HUES48 (cell line): Measurements from ENCODE around the gene TREML1.

Experiments
- H3K27ac ChIP-seq: one replicate; pipeline ENCODE4 v1.7.0; 2013; ENCODE audit warnings: low read depth, low read length, inconsistent platforms
- H3K27me3 ChIP-seq: 2 replicates; pipeline ENCODE4 v1.6.1; 2013; ENCODE audit warnings: mild to moderate bottlenecking, low read length; ENCODE audit not compliant: control insufficient read depth, insufficient read depth
- H3K36me3 ChIP-seq: 2 replicates; pipeline ENCODE4 v1.6.1; 2013; ENCODE audit warnings: low read length; ENCODE audit not compliant: control insufficient read depth, insufficient read depth
- H3K4me1 ChIP-seq: 2 replicates; pipeline ENCODE4 v1.6.1; 2013; ENCODE audit warnings: mild to moderate bottlenecking, low read length; ENCODE audit not compliant: control insufficient read depth, insufficient read depth
- H3K4me3 ChIP-seq: 2 replicates; pipeline ENCODE4 v1.5.1; 2013; ENCODE audit warnings: mild to moderate bottlenecking, low read depth, low read length
- H3K9ac ChIP-seq: 2 replicates; pipeline ENCODE4 v1.6.1; 2013; ENCODE audit warnings: mild to moderate bottlenecking, low read depth, low read length, moderate library complexity
- H3K9me3 ChIP-seq: 2 replicates; pipeline ENCODE4 v1.6.1; 2013; ENCODE audit warnings: low read length; ENCODE audit not compliant: control insufficient read depth, insufficient read depth

Gene TREML1

DNA sequence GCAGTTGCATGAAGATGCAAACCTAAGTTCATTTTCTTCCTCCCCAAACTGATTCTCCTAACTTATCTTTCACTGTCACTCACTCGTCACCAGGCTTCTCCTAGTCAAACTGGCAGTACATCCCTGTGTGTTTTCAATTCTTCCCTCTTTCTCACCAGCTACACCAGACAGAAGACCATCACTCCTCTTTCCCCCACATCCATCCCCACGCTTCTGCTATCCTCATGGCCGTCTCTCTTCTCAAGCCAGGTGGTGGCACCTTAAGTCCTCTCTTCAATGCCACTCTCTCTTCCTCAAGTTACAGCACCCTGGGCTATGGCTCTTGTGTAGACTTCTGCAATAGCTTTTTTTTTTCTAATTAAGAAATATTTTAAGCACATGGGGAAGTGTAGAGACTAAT is 23.1 kb upstream of the TREML1 start:
- Histone ChIP-seq H3K9ac (no peak overlapping the region), H3K27ac (no peak overlapping the region), H3K9me3 (no peaks in the 10 kb centered on the region), H3K36me3 (no peaks in the 10 kb centered on the region), H3K27me3 (no peaks in the 10 kb centered on the region), H3K4me1 (0 out of 2 replicates have a peak, but pooled peaks cover 3% of the 10 kb centered on the region), H3K4me3 (no peak overlapping the region)

DNA sequence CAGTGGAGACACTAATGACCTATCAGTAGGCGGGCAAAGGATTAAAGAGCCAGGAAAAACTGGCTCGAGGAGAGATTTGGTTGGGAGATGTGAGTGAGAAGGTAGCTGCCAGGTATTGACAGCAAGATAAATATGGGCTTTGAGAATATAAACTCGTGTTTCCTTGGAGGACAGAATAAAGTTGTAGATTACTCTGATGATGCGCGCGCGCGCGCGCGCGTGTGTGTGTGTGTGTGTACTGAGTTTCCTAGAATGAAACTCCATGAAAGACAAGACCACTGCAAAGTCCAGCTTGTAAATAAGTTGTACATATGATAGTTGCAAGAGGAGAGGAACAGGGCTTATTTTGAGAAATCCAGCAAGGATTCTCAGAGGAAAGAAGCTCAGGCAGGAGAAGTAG is 22.0 kb upstream of the TREML1 start:
- Histone ChIP-seq H3K4me3 (no peak overlapping the region), H3K36me3 (no peaks in the 10 kb centered on the region), H3K27ac (no peak overlapping the region), H3K4me1 (peaks cover 5% of the 10 kb centered on the region), H3K9ac (no peak overlapping the region), H3K27me3 (no peaks in the 10 kb centered on the region), H3K9me3 (no peaks in the 10 kb centered on the region)

DNA sequence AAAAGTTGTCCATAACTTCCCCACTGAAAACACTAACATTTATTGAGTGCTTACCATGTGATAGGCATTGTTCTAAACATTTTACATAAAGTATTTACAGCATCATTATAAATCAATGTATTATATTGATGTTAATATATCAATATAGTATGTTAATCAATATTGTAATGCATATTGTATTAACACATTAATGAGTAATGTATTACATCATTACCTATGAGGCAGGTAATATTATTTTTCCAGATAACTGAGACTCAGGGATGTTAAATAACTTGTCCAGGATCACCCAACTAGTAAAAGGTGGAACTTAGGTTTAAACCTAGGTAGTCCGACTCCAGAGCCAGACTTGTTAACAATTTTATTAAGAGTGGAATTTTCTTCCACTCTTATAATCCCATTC is 20.9 kb upstream of the TREML1 start:
- Histone ChIP-seq H3K36me3 (no peaks in the 10 kb centered on the region), H3K9me3 (no peaks in the 10 kb centered on the region), H3K9ac (no peak overlapping the region), H3K27me3 (no peaks in the 10 kb centered on the region), H3K4me3 (no peak overlapping the region), H3K4me1 (peaks cover 16% of the 10 kb centered on the region), H3K27ac (no peak overlapping the region)

- no peaks in the 10 kb centered on the region for H3K27me3 ChIP-seq
- H3K27ac ChIP-seq: no peak overlapping the region
- peaks cover 16% of the 10 kb centered on the region for H3K4me1 ChIP-seq
- no peak overlapping the region for H3K4me3 ChIP-seq
- no peak overlapping the region for H3K9ac ChIP-seq
- no peaks in the 10 kb centered on the region for H3K9me3 ChIP-seq
- no peaks in the 10 kb centered on the region for H3K36me3 ChIP-seq
These were observed 20.5 kb upstream of the TREML1 start for GRCh38 chr6:41174610-41175009.

DNA sequence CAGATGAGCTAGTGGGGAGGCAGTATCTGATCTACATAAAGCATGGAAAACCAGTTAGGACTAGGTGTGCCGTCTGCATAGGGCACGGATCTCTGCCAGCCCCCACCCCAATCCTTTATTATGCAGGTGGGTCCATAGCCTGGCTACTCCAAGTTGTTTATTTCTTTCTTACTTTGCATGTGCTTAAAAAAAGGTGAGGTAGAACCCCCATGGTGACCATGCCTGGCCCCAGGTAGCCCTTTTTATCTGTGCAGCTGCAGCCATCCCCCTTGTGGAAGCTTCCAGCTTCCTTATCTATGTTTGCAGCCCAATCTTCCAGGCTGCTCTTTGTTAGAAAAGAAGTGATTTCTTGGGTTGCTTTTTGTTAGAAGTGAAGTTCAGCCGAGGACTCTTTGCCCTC is 17.8 kb upstream of the TREML1 start:
- Histone ChIP-seq H3K4me1 (peaks cover 16% of the 10 kb centered on the region), H3K27ac (peak overlapping the region; percentile 83), H3K9ac (0 out of 2 replicates have a peak overlapping the region, but pooled peaks have one; percentile 17), H3K36me3 (no peaks in the 10 kb centered on the region), H3K9me3 (no peaks in the 10 kb centered on the region), H3K4me3 (peak overlapping the region; percentile 12; the same call in 1 of the 2 replicates), H3K27me3 (no peaks in the 10 kb centered on the region)

DNA sequence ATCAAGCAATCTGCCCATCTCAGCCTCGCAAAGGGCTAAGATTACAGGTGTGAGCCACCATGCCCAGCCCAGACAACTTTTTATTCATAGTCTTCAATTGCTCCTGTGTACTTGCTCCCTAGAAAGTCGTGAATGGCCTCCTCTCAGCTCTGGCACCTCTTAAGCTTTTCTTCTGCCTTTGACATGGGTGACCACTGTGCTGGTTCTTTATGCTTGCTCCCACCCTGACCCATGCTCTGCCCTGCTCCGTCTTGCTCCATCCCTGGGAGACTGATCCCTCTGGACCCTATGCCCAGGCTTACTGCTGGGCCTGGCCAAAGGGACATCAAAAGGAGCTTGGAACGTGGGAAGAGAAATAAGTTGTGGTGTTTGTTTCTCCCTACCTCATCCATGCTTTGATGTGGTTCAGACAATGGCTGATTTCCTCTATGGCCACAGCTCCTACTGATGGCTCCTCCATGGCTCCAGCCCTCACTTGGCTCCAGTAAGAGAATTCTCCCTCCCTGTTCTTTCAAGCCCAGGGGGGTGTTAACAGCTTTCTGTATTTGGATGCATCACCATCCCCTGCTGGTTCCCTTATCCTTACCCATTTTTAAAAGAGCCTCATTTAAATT is 16.5 kb upstream of the TREML1 start:
- Histone ChIP-seq H3K4me1 (peaks cover 16% of the 10 kb centered on the region), H3K9me3 (no peaks in the 10 kb centered on the region), H3K27me3 (no peaks in the 10 kb centered on the region), H3K27ac (peak overlapping the region; percentile 83), H3K36me3 (no peaks in the 10 kb centered on the region), H3K4me3 (no peak overlapping the region), H3K9ac (no peak overlapping the region)

DNA sequence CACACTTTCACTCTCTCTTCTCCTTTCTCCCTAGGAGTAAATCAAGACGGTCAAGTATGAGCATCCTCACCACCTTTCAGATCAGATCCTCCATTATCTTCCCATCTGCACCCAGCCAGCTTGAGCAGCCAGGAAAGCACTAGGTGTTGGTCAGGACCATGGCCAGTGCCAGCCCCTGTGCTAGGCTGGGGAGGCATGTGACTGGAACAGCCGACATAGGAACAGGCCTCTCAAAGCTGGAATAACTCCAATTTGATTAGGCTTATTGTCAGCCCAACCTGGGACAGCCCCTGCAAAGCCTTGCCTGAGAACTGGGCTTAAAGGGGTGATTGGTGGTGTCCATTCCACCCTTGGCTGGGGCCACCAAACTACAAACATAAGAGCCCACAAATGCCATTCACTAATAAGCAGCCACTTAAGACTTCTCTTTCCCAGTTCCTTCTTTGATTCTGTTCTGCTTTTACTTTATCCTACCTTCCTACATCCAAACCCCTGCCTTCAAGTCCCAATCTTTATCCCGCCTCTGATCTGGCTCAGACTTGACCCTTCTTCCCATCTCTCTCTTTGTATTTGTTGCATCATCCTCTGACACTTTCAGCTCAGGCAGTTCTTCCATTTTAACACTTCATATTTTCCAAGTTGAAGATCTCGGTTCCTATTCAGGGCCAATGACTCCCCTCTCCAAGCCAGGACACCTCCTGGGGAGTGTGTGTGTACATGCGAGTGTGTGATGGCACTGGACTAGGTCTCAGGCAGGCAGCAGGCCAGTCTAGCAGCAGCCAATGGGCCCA is 13.2 kb upstream of the TREML1 start:
- Histone ChIP-seq H3K36me3 (no peaks in the 10 kb centered on the region), H3K9ac (no peak overlapping the region), H3K27me3 (no peaks in the 10 kb centered on the region), H3K27ac (no peak overlapping the region), H3K4me1 (peaks cover 16% of the 10 kb centered on the region), H3K4me3 (no peak overlapping the region), H3K9me3 (no peaks in the 10 kb centered on the region)

DNA sequence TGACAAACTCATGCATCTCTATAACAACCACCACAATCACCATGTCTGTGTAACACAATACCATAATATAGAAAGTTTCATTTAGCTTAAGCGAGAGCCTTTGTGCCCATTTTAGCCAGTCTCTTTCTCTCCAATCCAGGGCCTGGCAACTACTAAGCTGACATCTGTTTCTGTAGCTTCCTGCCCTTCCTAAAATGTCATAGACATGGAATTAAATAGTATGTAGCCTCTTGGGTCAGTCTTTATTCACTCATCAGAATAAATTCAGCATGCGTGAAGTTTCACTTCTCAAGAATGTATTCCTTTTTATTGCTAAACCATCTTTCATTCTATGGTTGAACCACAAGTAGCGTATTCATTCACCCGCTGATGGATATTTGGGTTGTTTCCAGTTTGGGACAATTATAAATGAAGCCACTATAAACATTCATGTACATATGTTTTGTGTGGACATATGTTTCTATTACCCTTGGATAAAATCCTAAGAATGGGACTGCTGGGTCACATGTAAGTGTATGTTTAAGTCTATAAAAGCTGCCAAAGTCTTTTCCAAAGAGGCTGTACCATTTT is 10.5 kb upstream of the TREML1 start:
- Histone ChIP-seq H3K36me3 (no peaks in the 10 kb centered on the region), H3K4me3 (no peak overlapping the region), H3K27me3 (no peaks in the 10 kb centered on the region), H3K4me1 (no peaks in the 10 kb centered on the region), H3K27ac (no peak overlapping the region), H3K9me3 (no peaks in the 10 kb centered on the region), H3K9ac (no peak overlapping the region)

DNA sequence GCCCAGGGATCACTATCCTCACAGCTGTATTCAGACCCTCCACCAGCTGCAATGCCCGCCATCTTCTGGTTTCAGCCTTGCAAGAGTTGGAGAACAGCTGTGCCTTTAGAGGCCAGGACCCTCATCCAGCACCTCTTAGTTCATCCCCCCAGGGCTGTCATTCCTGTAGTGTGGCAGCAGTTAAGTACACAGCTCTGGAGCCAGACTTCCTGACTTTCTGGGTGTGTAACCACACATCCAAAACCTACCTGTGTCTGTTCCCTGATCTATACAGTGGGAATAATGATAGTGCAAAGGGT is 9.2 kb upstream of the TREML1 start:
- H3K27me3 ChIP-seq: no peaks in the 10 kb centered on the region
- H3K9me3 ChIP-seq: no peaks in the 10 kb centered on the region
- no peak overlapping the region for H3K9ac ChIP-seq
- no peaks in the 10 kb centered on the region for H3K36me3 ChIP-seq
- no peak overlapping the region for H3K27ac ChIP-seq
- no peak overlapping the region for H3K4me3 ChIP-seq
- no peaks in the 10 kb centered on the region for H3K4me1 ChIP-seq

DNA sequence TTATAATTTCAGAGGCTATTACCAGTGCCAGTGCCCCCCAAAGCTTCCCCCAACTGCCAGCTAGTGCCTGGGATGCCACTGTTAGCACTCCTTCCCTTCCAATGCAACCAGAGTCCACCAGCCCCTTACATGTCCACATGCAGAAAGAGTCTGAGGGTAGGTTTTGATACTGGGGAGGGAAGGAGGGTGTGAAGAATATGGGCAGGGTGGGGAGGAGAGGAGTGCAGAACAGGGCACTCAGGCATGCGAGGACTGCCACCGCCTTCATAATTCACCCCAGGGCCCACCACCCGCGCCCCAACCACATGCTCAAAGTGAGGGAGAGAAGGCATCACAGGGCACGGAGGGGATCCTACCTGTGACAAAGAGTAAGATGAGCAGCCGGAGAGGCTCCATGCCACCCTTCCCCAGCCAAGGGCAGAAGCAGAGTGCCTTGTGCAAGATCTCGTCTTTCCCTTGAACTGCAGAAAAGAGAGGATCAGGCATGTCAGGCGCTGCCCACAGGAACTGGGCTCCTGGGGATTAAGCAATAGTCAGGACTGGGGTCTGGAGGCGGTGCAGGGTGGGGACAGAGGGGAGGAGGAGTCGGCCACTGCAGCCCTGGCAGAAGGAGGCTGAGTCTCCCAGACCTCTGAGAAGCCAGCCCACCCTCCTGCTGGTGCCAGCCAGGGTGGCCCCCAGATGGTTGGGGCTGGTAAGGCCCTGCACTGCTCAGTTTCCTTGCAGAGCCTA is 8.7 kb upstream of the TREML1 start, which contains the start of gene TREM2:
TREM2 (minus strand) TSS at position 430 of the 732 bp plus-strand sequence; CDS start at position 396, 34 bp downstream.
- no peaks in the 10 kb centered on the region for H3K4me1 ChIP-seq
- H3K27ac ChIP-seq: no peak within 1 kb of the TSS
- no peak within 1 kb of the TSS for H3K4me3 ChIP-seq
- no peaks in the 10 kb centered on the region for H3K9me3 ChIP-seq
- H3K36me3 ChIP-seq: no peaks in the 10 kb centered on the region
- no peaks in the 10 kb centered on the region for H3K27me3 ChIP-seq
- H3K9ac ChIP-seq: no peak within 1 kb of the TSS
